COLO829 (cell line): ENCODE results near the gene MYRF.

Source experiments
- DNase-seq: peaks from one replicate; pipeline ENCODE4 v3.0.0; 2012; ENCODE audit warnings: low spot score

MYRF gene

DNA sequence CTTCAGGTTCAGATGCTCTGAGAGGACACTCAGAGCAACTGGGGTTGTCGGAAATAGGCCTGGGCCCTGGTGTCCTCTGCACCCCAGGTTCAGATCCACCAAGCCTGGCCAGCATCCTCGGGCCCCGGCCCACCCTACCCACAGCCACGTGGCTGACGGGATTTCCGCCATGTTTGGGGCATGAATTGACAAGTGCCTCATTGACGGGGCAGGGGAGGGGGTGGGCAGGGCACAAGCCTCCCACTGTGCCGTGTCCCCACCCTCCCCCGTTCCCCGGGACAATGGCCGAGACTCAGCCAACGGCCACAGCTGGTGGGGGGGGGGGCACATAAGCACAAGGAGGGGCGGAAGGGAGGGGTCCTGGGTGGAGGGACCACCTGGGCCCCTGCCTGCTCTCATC, 8.5 kb downstream of the MYRF start:
- DNase-seq, result no peak

DNA sequence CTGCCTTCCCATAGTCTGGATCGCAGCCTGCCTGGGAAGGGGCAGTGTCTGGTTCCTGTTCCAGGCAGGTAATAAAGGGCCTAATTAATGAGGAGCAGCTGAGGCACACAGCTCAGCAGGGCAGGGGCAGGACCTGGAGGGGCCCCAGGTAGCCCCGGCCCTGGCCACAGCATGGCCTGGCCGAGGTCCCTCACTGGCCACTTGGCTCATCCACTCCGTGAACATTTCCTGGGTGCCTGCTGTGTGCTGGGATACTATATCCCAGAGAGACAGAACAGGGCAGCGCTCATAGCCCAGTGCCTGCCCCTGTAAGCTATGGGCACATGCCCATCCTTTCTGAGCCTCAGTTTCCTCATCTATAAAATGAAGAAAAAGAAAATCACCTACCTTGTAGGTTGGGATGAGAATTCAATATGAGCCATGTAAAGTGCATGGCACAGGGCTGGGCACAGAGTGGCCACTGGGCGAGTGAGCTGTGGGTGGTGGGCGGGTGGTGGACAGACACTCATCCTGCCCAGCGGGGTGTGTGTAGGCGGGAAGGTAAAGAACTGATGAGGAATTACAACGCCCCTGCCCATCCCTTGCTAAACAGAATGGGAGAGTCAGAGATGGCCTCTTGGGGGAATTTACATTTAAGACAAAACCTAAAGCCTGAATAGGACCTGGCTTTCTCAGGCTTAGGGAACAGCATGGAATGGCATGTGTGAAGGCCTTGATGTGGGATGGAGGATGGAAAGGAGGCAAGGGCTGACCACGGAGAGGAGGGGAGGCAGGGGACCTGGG, 9.2 kb downstream of the MYRF start:
- DNase-seq, result no peak

DNA sequence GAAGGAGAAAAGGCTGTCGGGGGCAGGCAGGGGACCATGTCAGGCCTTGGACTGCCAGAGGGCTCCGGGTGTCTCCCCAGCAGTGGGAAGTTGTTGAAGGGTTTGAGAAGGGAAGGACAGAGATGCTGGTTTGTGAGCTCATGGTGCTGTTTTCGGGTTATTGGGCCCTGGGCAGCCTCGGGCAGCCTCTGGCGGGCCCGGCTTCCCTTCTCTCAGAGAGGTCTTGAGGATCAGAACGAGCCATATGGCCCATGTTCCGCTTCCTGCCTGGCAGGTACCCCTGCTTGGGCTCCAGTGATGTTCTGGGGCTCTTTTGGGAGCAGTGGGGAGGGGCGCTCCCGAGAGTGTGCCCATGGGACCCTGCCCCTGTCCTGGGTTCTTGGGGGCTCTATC, 9.8 kb downstream of the MYRF start:
- no peak for DNase-seq

DNA sequence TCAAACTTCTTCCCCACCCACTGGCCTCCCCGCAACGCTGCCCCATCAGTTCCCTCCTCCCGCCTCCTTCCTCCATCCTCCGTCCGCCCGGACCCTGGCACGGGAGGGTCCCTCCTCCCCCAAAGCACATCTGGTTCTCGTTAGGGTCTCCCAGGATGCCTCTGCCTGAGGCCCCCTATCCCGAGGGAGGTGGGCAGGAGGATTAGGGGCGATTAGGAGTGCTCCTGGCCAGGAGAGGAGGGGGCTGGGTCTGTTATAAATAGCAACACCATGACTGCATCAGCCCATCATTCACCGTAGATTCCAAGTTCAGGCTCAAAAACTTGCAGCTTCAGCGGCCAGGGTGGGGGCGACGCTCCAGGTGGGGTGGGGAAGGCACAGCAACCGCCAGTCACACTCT, 10.4 kb downstream of the MYRF start:
- DNase-seq, result no peak

DNA sequence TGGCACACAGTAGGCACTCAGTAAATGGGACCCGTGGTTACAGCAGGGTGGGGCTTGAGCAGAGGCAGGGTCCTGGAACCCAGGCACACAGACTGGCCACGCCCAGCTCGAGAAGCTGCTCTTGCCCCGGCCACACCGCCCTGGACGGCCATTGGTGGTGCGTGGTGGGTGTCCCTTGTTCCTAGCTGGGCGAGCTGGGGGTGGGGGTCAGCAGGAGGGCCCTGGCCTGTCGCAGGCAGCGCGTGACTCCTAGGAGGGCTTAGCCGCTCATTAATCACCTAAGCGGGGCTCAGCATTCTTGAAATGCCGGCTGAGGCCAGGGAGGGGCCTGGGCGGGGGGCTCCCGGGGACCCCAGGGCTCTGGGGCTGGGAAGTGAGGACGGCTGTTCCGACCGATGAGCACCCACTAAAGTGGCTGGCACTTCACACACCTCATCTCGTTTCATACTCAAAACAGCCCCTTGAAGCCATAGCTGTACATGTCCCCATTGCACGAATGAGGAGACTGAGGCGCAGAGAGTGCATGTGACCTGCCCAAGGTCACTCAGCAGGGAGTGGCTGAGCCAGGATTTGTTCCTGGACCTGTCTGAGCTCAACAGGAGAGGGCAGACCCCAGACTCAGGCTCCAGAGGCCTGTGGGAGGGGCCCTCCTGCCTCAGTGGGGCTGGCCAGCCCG, 11.6 kb downstream of the MYRF start:
- DNase-seq, result no peak

DNA sequence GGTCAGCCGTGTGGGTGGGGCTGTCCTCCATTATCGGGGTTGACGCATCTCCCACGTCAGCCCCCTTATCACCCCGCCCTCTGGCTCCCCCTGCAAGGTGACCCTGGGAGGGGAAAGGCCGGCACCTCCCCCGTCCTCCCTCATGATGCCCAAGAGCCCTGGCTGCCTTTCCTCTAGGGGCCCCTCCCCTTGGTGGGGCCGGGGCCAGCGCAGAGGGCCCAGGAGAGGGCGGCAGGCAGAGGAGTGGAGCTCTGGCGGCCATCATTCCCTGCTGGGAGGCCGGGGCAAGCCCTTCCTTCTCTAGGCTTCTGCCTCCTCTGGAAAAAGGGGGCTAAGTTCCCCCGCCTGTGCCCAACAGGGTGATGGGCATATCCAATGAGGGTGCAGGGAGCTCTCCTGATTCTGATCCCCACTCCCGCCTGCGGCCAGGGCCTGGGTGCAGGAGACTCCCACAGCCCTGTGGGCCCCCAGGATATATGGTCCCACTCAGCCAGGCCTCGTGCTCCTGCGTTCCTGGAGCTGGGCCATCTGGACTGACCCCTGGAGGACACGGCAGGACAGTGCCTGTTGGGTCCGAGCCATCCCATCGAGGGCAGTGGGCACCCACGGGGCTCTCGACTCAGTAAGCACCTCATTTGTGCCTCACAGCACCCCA, 12.3 kb downstream of the MYRF start:
- DNase-seq, result no peak

DNA sequence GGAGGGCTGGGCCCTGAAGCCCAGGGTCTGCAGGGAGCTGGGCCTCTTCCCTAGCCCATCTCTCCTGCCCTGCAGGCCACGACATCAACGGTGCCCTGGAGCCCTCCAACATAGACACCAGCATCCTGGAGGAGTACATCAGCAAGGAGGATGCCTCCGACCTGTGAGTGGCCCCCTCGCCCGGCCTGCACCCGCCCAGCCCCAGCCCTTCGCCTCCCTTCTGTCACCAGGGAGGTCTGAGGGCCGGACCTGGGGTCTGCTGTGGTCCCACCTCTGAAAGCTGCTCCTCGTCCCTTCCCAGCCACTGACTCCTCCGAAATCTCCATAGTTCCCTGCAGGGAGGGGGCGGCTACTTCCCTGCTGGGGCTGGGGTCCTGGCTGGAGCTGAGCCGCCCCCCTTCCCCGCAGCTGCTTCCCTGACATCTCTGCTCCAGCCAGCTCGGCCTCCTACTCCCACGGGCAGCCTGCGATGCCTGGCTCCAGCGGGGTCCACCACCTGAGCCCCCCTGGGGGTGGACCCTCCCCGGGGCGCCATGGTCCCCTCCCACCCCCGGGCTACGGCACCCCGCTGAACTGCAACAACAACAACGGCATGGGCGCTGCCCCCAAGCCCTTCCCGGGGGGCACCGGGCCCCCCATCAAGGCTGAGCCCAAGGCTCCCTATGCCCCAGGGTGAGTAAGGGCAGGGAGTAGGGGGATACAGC, 13.3 kb downstream of the MYRF start:
- no peak for DNase-seq

DNA sequence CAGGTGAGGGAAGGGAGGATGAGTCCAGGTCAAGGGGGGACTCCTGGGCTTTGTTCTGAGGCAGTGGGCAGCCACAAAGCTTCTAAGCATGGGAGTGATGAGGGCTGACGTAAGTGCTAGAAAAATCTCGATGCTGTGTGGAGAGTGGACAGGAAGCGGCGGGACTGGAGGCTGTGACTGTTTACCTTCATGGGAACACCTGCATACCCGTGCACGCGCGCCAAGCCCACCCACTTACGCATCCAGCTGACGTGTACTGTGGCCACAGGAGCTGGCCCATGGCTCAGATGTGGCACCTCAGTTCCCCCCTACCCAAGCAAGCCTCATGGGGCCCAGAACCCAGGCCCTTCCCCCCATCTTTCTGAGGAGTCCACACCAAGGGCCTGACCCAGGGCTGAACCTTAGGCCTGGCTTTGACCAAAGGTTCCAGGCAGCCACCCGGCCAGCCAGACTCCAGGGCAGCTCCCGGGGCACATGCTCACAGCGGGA, 14.0 kb downstream of the MYRF start:
- DNase-seq, result no peak

DNA sequence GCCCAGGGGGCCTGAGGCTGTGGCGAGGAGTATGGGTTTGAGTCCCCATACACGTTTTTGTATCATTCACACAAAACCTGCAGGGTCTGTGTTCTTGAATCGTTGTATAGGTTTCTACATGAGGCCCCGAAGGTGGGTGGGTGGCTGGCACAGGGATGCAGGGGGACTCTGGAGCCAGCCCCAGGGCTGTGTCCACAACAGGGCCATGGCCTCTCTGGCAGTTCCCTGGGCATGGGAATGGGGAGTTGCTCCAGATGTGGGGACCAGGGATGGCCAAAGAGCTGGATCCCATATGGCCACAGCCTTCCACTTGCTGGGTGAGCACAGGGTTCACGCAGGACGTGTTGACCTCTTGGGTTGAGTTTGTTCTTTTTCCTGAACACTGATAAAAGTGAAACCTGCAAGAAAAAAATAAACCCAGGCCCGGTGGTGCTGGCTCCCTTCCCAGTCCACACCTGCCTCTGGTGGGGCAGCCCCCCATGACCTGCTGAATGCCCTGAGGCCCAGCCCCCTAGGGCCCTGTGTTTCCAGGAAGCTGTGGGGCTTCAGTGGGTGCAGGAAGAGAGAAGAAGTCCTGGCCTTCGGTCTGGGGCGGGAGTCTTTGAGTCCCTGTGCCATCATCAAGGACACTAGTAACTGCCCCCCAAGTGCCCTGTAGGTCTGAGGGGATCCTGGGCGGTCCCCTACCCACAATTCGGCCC, 16.1 kb downstream of the MYRF start:
- DNase-seq, result no peak

DNA sequence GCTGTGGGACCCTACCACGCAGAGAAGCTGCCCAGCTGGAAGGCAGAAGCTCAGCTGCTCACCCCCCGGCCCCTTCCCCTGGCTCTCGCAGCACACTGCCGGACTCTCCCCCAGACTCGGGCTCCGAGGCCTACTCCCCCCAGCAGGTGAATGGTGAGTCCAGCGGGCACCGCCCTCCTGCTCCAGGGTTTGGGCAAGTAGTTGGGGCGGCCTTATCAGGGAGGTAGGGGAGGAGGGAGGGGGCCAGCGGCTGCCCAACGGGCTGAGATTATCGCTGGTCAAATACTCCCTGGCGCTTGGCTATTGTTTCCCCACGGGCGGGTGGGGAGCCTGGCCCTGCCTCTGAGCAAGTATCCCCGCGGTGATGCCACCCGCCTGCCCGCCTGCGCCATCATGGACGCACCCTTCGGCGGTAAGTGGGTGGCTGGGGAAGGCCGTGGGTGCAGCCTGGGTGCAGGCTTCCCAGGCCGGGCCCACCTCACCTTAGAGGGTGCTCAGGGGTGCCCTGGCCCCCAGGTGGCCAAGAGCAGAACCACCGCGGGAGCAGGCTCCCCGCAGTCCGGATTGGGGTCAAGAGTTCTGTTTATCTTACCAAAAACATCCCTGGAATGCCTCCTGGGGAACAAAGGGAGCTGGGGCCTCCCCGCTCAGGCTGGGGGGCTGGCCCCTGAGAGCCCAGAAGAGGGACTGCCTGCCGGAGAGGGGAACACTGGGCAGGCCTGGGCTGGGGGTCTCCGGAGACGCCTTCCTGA, 16.9 kb downstream of the MYRF start:
- no peak for DNase-seq

DNA sequence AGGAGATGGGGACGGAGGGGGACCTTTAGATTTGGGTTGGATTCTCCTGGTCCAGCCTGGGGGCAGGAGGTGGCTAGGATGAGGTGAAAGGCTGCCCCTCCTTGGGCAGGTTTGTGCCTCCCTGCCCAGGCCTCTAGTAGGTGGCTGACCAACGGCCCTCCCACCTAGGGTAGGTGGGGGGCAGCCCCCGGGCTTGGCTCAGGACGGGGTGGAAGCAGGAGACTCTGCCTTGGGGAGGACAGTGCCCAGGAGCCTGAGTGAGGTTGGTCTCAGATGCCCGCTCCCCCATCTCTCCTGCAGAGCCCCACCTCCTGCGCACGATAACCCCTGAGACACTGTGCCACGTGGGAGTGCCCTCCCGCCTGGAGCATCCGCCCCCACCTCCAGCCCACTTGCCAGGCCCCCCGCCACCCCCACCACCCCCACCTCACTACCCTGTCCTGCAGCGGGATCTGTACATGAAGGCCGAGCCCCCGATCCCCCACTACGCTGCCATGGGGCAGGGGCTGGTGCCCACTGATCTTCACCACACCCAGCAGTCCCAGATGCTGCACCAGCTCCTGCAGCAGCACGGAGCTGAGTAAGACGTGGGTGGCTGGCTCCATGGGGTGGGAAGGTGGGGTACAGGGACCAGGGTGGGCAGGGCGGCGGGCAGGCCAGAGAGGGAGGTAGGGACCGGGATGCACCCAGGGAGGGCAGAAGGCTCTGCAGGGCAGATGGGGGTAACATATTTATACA, 17.7 kb downstream of the MYRF start:
- DNase-seq, result no peak

DNA sequence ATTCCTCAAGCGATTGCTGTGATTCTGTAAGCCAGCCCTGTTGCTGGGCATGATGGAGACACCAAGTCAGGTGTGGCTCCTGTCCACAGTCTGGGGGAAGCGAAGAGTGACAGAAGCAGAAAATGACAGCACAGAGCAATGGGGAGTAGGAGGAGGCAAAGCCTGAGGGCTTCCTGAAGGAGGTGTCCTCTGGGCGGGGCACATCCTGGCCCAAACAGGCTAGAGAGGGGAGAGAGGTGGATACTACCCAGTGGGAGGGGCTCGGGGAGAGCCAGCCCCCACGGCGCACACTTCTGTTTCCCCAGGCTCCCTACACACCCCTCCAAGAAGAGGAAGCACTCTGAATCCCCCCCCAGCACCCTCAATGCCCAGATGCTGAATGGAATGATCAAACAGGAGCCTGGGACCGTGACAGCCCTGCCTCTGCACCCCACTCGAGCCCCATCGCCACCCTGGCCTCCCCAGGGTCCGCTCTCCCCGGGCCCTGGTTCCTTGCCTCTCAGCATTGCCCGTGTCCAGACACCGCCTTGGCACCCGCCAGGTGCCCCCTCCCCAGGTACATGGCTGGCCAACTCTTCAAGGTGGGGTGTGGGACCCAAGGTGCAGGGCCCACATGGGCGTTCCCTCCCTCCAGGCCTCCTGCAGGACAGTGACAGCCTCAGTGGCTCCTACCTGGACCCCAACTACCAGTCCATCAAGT, 18.9 kb downstream of the MYRF start:
- no peak for DNase-seq

DNA sequence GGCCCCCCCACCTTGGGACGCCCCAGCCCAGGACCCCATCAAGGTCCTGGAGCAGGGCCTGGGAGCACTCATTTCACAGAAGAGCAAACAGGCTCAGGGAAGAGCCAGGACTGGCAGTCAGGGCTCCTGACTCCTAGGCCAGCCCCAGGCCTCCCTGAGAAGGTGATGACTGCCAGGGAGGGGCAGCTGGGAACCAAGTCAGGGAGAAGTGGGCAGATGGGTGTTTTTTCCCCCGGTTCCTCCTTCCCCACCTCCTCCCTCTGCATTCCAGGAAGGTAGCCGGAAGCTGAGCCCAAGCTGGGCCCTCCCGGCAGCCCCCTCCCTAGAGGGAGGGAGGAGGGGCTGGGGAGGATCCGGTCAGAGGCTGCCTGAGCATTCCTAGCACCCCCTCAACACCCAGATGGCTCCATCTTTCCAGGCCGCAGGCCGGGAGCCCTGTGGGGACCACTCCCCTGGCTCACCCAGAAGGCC, 19.6 kb downstream of the MYRF start:
- no peak for DNase-seq

DNA sequence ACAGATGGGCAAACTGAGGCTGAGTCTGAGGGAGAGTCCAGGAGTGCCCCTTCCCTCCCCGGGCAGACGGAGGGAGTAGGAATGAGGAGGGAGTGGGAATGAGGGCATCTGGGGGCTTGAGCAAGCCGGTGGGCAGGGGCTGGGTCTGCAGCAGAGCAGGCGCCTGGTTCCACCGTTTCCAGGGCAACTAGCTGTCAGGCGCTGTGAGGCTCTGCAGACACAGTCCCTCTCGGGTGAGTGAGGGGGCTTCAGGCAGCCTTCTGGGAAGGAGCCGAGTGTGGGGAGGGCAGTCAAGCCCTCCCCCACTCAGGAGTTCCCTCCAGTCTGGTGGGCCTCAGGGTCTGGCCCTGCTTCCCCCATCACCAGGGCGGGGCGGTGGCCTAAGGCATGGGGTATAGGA, 20.9 kb downstream of the MYRF start:
- no peak for DNase-seq

DNA sequence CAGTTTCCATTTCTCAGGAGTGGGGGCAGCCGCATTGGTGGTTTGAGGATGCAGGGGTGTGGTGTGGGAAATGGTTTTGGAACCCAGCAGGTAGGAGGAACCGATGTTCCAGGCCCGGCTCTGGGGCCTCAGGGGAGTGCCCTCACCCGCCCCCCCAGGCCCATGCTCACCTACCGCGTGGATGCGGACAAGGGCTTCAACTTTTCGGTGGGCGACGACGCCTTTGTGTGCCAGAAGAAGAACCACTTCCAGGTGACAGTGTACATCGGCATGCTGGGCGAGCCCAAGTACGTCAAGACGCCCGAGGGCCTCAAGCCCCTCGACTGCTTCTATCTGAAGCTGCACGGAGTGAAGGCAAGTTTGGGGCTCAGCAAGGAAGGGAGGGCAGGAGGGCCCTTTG, 21.4 kb downstream of the MYRF start:
- DNase-seq, result no peak

DNA sequence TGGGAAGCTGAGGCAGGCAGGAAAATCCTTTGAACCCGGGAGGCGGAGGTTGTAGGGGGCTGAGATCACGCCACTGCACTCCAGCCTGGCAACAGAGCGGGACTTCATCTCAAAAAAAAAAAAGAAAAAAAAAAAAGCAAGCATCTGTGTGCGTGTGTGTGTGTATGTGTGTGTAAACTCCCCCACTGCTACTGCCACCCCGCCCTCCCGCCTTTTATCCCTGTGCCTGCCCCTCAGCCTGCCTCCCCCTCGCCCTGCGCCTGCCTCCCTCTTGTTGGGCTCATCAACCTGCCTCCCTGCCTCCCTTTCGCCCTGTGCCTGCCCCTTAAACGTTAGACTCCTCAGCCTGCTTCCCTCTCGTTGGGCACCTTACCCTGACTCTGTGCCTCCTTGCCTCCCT, 22.0 kb downstream of the MYRF start:
- DNase-seq, result no peak

DNA sequence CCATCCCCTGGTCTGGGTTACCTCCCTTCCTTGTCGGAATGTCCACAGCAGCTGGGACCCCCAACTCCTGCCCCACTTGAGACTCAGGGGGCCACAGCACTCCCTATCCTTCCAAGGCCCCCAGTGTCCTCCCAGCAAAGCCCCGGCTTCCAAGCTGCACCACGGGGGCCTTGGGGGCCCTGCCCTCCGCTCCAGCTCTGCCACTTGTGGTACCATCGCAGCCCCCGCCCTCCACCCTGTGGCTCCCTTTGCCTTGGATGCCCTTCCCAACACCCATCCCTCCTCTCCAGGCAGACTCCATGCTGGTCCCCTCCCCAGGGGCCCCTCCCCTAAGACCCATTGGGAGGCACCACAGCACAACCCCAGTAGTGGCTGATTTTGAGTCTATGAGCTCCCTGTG, 22.7 kb downstream of the MYRF start:
- DNase-seq, result no peak

DNA sequence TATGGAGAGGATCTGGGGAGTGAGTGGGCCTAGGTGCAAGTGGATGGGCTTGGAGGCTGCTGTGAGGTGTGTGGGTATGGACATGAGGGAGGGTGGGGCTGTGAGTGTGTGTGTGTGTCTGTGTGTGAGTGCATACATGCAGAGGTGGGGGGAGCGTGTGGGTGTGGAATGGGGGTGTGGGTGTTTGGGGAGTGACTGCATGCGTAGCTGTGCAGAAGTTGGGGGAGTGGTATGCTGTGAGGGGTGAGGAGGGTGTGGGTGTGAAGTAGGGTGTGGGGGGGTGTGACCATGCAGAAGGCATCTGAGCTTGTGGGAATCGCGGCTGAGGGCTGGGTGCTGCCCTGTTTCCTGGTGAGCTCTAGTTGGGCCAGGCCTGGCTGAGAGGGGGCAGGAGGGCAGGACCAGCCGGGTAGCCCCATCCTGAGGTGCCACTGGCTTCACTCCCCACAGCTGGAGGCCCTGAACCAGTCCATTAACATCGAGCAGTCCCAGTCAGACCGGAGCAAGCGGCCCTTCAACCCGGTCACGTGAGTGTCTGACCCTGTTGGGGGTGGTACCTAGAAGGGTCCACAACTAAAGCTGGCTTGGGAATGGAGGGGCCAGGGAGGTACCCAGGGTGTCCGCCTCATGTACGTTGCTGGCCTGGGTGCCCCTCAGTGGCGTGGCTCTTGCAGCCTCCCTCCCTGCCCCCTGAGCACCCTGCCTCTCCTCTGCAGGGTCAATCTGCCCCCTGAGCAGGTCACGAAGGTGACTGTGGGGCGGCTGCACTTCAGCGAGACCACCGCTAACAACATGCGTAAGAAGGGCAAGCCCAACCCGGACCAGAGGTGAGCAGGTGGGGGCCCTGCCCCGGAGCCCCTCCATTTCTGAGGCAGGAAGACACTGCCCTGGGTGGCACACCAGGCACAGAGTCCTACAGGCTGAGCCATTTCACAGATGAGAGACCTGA, 23.4 kb downstream of the MYRF start:
- no peak for DNase-seq
